ENCODE measurements around the gene FKBP2.
A peak's percentile ranks its signal among the peaks of the same experiment; 100 is the strongest.

FKBP2 gene

DNA sequence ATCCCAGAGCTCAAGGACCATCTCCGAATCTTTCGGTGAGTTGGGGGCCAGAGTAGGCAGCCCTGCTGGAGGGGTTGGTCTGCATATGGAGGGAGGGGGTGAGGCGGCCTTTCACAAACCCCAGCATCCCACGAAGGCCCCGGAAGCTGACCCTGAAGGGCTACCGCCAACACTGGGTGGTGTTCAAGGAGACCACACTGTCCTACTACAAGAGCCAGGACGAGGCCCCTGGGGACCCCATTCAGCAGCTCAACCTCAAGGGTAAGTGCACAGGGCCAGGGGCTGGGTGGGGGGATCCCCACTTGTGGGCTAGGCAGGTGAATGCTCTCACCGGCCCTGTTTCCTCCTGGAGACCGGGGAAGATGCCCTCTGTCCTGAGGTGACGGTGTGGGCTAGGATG lies 21.1 kb upstream of the FKBP2 start:
- DNase-seq: no peak

GRCh38 chr11:64220271-64220670 lies 20.6 kb upstream of the FKBP2 start:
- DNase-seq: no peak

DNA sequence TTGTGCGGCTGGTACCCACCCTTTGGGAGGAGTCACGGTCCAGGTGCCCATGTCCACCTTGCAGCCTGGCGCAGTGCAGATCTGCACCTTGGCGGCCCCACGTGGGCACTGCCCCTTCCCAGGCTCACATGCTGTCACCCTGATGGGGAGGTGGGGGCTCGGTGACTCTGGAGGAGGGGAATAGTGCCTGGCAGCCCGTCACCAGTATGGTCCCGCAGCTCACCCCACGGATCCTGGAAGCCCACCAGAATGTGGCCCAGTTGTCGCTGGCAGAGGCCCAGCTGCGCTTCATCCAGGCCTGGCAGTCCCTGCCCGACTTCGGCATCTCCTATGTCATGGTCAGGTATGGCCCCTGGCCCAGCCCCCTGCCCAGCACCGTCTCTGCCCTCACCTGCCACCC lies 20.1 kb upstream of the FKBP2 start:
- DNase-seq: no peak

- no peak for DNase-seq
These were observed 18.3 kb upstream of the FKBP2 start for GRCh38 chr11:64222651-64223000.

DNA sequence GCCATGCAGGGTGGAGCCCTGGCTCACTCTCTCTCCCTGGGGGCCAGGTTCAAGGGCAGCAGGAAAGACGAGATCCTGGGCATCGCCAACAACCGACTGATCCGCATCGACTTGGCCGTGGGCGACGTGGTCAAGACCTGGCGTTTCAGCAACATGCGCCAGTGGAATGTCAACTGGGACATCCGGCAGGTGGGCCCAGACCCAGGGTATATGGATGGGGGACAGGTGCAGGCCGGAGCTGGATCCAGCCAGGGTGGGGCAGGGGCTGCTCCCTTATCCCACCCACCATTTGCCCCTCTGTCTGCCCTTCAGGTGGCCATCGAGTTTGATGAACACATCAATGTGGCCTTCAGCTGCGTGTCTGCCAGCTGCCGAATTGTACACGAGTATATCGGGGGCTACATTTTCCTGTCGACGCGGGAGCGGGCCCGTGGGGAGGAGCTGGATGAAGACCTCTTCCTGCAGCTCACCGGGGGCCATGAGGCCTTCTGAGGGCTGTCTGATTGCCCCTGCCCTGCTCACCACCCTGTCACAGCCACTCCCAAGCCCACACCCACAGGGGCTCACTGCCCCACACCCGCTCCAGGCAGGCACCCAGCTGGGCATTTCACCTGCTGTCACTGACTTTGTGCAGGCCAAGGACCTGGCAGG lies 17.8 kb upstream of the FKBP2 start:
- peak; percentile 8 for DNase-seq

DNA sequence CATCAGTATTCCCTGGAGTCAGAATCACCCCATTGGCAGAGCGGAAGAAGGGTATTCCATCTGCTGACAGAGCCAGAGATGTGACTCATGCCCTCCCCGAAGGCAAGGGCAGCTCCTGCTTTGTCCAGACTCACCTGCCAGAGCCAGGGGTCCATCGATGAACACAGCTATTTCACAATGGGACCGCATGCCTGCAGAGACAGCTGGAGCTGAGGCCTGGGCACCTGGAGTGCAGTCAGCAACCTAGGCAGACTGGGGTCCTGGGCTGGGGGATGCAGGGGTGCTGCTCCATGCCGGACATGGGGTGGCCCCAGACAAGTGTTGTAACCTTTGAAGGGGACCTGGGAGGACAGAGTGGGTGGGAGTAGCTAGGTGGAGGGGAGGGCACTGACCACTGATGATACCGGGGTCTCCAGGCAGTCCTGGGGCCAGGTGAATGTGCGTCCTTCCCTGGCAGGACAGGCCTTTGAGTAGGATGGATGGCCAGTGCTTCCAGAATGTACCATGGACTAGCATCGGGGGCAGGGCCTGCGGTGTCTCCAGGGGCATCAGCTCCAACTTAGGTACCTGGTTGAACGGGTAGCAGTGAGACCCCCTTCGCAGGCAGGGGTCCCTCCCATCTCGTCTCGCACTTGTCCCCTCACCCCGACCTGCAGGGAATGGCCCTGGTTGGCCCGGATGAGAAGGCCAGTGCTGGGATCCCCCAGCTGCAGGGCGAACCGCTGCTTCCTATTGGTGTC lies 16.6 kb upstream of the FKBP2 start:
- DNase-seq: no peak

GRCh38 chr11:64224891-64225607 lies 15.8 kb upstream of the FKBP2 start:
- DNase-seq: no peak

DNA sequence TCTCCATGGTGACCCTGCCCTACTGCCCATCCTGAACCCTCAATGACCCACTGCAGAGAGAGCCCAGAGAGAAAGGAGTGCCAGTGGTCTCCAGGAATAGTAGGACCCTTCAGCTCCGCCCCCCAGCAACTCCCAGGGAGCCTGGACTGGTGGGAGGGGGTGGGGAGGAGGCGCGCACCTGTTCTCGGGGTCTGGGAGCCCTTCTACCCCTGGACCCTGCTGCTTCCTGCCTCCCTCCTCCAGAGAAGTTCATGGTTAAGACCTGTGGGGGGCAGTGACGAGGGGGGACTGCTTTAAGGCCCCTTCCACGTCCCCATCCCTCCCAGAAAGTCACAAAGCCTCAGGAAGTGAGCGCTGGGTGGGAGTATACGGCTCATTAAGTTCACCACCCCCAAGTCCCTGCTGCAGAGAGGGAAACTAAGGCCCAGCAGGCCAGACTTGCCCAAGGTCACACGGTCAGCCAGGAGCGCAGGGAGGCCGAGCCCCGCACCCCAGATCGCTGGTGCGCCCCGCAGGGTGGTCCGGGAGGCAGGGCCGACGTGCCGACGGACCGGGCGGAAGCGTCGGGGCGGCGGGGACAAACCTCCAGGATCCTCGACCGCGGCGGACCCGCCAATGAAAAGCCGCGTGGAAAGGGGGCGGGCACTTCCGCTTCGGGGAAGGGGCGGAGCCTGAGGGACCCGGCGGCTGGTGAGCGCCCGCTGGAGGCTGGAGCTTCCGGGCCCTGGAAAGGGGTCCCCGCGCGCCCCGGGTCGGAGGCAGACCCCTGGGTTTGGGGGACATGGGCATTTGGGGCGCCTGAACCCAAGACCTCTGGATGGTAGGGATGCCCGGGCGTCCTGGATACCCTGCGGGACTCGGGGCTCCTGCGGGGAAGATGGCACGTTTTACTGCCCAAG lies 15.0 kb upstream of the FKBP2 start, which contains the start of the genes NUDT22 and TRPT1:
TSS of gene NUDT22 (plus strand) at position 667 of the 899 bp plus-strand sequence. CDS start 379 bp downstream, outside the sequence.
TSS of gene TRPT1 (minus strand) at position 579 of the 899 bp plus-strand sequence. CDS start at position 253, 326 bp downstream.
- DNase-seq: peak; percentile 95

DNA sequence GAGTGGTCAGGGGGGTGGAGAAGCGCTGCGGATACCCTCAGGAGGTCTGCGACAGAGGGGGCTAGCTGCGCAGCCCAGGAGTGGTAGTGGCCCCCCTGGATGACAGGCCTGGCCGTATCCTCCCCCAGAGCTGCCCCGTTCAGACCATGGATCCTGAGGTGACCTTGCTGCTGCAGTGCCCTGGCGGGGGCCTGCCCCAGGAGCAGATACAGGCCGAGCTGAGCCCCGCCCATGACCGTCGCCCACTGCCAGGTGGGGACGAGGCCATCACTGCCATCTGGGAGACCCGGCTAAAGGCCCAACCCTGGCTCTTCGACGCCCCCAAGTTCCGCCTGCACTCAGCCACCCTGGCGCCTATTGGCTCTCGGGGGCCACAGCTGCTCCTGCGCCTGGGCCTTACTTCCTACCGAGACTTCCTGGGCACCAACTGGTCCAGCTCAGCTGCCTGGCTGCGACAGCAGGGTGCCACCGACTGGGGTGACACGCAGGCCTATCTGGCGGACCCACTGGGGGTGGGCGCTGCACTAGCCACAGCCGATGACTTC lies 14.3 kb upstream of the FKBP2 start:
- DNase-seq: no peak

- DNase-seq: no peak
These were observed 13.4 kb upstream of the FKBP2 start for GRCh38 chr11:64227405-64227956.

GRCh38 chr11:64229090-64229743 lies 11.7 kb upstream of the FKBP2 start:
- DNase-seq: no peak

GRCh38 chr11:64229744-64230170 lies 11.1 kb upstream of the FKBP2 start:
- no peak for DNase-seq

DNA sequence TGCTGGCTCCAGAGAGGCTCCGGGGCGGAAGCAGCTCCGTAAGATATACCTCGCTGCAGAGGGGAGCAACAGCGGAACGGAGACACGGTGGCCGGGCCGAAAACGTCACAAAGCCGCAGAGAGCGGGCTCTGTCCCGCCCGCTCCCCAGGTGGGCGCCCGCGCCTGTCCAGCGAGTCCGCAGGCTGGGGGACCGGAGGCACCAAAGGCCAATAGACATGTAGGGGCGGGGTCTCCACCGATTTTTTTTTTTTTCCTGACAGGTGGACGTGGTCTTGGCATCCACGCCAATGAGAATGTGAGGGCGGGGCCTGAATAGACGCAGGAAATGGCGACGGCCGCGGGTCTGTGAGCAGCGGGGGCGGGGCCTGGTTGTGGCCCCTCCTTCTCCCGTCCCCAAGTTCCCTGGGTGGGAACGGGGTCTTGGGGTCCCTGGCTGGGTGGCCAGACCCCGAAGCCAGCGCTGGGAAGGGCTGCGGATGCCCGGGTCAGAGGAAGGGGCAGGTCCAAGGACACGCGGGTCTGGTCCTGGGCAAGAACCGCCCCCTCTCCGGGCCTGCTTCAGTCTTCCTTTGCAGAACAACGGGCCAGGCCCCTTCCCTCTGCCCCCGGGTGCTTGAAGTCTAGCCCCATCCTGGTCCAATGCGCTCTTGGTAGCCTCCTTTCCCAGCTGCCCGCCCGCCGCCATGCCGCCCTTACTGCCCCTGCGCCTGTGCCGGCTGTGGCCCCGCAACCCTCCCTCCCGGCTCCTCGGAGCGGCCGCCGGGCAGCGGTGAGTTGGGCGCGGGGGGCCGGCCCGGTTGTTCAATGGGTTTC lies 10.5 kb upstream of the FKBP2 start, which contains the start of gene DNAJC4:
TSS of gene DNAJC4 (plus strand) at position 378 of the 814 bp plus-strand sequence. CDS start at position 685, 307 bp downstream.
- DNase-seq: peak; percentile 96

DNA sequence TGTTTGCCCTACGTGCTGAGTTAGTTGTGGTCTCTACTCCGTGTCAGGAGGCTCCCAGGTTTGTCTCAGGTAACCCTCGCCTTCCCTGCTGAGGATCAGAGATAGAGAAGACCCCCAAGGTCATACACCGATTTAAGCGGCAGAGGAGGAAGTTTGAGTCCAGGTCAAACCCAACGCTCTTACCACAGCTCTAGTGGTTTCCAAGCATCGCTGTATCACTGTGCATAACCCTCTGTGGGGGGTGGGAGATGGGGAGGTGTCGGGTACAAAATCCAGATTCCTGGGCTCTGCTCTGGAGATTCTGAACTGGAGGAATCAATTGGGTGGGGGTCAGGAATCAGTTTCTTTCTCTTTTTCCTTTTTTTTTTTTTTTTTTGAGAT lies 9.9 kb upstream of the FKBP2 start:
- no peak for DNase-seq

GRCh38 chr11:64231546-64231945 lies 9.3 kb upstream of the FKBP2 start:
- DNase-seq: no peak

- no peak for DNase-seq
These were observed 8.5 kb upstream of the FKBP2 start for GRCh38 chr11:64232182-64232966.

GRCh38 chr11:64232967-64233315 lies 8.0 kb upstream of the FKBP2 start:
- no peak for DNase-seq

- peak; percentile 65 for DNase-seq
These were observed 6.8 kb upstream of the FKBP2 start, which contains the start of gene VEGFB for GRCh38 chr11:64233913-64234586. Gene VEGFB (plus strand): TSS chr11:64234584. CDS start chr11:64234834, 250 bp downstream.

Data from retina (tissue), 1 donor.